CD4-positive, alpha-beta T cell treated with Interferon gamma for 1 hour (primary cell): ENCODE data around the gene CHRNA4.

Source experiments
- DNase-seq: peaks from one replicate; pipeline ENCODE4 v3.0.0-alpha.2; 2020

Gene CHRNA4

GRCh38 chr20:63318391-63319163 lies 42.6 kb downstream of the CHRNA4 start:
- no peak for DNase-seq

DNA sequence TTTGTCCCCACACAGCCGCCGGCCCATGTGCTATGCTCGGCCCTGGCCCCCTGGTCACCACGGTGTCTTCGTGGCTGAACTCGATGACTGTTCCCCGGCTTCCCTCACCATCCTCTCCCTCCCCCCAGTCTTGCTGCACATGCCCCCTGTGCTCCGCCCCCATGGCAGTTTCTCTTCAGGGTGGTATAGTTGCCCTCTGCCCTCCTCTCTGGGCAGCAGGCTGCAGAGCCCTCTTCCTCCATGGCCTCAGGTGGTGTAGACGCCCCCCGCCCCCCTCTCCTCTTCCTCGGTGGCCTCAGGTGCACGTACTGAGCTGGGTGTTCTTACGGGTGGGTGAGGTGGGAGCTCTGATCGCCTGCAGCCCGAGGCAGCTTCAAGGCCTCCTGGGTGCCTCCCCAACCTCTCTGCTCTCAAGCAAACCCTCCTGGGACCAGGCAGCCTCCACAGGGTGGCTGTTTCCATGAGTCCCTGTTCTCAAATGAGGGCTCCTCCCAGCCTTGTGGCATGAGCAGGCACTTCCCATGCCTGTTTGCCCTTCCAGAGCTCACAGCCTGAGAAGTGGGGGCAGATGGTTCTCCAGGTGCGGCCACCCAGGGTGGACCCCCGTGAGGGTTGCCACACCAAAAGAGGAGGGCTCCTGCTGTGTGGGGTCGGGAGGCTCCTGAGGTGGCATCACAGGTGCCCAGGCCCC lies 43.4 kb downstream of the CHRNA4 start:
- DNase-seq, result no peak

GRCh38 chr20:63317061-63317460 lies 44.1 kb downstream of the CHRNA4 start:
- DNase-seq, result no peak

GRCh38 chr20:63316502-63316921 lies 44.6 kb downstream of the CHRNA4 start:
- DNase-seq, result no peak

- no peak for DNase-seq
These were observed 45.2 kb downstream of the CHRNA4 start for GRCh38 chr20:63315731-63316491.

GRCh38 chr20:63315240-63315689 lies 45.9 kb downstream of the CHRNA4 start:
- no peak for DNase-seq

DNA sequence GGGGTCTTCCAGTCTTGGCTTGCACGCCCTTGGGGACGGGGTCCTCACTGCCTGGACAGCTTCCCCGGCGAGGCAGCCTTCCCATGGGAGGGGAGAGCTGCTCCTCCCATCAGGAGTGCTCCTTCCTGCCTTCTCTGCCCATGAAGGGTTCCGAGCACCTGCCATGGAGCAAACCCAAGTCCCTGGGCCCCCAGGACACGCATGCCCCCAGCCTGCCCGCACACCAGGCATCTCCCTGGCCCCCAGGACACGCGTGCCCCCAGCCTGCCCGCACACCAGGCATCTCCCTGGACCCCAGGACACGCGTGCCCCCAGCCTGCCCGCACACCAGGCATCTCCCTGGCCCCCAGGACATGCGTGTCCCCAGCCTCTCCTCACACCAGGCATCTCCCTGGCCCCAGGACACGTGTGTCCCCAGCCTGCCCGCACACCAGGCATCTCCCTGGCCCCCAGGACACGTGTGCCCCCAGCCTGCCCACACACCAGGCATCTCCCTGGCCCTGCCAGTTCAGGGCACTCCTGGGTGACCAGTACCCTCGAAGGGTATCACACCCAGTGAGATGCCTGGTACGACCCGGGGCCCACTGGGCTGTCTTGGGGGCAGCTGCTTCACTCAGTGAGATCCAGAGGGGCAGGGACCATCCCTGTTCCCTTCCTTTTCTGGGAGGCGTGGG lies 46.4 kb downstream of the CHRNA4 start:
- DNase-seq, result no peak

- no peak for DNase-seq
These were observed 47.1 kb downstream of the CHRNA4 start for GRCh38 chr20:63314015-63314471.

DNA sequence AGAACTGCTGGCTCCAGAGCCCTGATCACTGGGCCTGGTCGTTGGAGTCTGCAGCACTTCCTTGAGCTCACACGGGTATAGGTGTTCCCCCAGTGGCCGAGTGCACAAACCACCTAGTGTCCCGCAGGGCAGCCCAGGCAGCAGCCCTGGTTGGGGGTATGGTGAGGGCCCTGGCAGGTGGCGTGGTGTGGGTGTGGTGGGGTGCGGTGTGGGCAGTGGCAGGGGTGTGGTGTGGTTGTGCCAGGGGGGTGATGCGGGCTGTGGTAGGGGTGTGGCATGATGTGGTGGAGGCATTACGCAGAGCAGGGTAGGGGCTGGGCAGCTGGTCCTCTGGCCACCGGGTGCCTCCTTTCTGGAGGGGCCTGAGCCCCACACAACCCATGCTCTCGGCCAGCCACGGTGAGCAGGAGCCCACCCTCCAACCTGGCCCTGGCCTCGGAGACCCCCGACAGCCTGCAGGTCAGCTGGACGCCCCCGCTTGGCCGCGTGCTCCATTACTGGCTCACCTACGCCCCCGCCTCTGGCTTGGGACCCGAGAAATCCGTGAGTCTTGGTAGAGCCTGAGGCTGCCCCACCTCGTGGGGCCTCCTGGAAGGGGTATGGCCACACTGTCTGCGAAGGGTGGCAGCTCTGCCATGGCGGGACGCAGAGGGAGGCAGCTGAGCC lies 47.7 kb downstream of the CHRNA4 start:
- DNase-seq, result no peak

GRCh38 chr20:63312690-63313348 lies 48.3 kb downstream of the CHRNA4 start:
- no peak for DNase-seq

DNA sequence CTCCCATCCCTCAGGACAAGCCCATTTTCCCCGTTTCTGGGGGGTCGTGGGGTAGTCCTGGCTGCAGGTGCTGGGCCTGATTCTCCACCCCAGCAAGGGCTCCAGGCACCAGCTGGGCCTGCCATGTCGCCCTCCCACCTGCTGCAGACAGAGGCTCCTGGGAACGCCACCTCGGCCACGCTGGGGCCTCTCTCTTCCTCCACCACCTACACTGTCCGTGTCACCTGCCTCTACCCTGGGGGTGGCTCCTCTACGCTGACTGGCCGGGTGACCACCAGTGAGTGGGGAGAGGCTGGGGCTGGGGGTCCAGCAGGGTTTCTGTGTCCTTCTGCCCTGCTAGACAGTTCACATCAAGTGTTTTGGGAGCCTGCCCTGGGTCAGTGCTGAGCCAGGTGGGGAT lies 48.9 kb downstream of the CHRNA4 start:
- no peak for DNase-seq

GRCh38 chr20:63311833-63312243 lies 49.3 kb downstream of the CHRNA4 start:
- no peak for DNase-seq

GRCh38 chr20:63311186-63311832 lies 49.8 kb downstream of the CHRNA4 start:
- DNase-seq, result no peak

- DNase-seq, result no peak
These were observed 50.7 kb downstream of the CHRNA4 start for GRCh38 chr20:63310265-63310991.

GRCh38 chr20:63309261-63310071 lies 51.7 kb downstream of the CHRNA4 start:
- no peak for DNase-seq

DNA sequence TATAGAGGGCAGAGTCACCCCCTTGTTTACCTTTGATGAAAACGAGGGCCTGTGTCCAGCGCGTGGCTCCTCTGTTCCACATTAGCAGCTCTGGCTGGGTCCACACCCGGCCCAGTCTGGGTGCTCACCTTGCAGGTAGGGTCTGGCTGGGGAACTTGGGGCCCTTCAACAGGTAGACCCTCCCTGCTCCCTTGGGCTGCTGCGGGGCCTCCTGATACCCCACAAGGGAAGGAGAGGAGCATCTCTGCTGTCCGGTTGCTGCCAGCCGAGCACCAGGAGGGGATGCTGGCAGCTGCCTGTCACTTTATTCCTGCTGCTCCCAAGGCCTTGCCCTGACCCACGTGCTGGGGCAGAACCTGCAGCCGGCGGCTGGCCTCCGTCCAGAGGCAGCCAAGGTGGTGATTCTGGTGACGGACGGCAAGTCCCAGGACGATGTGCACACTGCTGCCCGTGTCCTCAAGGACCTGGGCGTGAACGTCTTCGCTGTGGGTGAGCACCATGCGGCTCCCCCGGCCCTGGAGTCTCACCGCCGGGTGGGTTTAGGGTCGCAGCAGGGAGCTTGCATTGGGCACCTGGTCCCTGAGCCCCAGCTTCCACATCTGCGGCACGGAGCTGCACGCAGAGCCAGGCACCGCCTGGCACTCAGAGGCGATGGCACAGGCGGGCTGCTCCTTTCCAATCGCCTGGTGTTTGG lies 52.8 kb downstream of the CHRNA4 start:
- no peak for DNase-seq

- DNase-seq, result no peak
These were observed 53.5 kb downstream of the CHRNA4 start for GRCh38 chr20:63307538-63308217.
